GM12874 (cell line): Measurements from ENCODE around the gene BMI1.

ENCODE experiments used
- TF ChIP-seq, protein P1 (sequence below): IDR thresholded peaks from 2 replicates; pipeline ENCODE4 v1.5.1; 2011; ENCODE audit warnings: low read depth, mild to moderate bottlenecking, control low read depth, low read length, moderate library complexity; ENCODE audit not compliant: insufficient read depth

Gene BMI1

DNA sequence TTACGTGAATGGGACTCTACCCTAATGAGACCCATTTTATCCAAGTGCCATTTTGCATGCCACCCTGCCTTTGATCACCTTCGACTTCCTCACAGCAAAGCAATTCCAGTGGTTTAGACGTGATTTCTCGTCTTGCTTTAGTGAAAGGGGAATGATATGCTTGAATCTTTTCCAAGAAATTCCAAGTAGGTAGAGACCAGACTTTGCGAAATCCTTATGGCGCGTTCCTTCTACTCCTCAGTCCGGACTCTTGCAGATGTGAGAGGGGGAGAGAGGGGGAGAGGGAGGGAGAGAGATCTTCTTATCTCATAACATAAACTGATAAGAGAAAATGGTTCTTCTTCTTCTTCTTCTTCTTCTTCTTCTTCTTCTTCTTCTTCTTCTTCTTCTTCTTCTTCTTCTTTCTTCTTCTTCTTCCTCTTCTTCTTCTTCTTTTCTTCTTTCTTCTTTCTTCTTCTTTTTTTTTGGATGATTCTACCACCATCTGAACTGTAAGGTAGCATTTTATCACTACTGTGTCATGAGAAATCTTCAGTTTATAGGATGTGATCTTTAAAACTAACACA, 25.3 kb downstream of the BMI1 start:
- TF ChIP-seq, protein P1, sequence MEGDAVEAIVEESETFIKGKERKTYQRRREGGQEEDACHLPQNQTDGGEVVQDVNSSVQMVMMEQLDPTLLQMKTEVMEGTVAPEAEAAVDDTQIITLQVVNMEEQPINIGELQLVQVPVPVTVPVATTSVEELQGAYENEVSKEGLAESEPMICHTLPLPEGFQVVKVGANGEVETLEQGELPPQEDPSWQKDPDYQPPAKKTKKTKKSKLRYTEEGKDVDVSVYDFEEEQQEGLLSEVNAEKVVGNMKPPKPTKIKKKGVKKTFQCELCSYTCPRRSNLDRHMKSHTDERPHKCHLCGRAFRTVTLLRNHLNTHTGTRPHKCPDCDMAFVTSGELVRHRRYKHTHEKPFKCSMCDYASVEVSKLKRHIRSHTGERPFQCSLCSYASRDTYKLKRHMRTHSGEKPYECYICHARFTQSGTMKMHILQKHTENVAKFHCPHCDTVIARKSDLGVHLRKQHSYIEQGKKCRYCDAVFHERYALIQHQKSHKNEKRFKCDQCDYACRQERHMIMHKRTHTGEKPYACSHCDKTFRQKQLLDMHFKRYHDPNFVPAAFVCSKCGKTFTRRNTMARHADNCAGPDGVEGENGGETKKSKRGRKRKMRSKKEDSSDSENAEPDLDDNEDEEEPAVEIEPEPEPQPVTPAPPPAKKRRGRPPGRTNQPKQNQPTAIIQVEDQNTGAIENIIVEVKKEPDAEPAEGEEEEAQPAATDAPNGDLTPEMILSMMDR: no peak

DNA sequence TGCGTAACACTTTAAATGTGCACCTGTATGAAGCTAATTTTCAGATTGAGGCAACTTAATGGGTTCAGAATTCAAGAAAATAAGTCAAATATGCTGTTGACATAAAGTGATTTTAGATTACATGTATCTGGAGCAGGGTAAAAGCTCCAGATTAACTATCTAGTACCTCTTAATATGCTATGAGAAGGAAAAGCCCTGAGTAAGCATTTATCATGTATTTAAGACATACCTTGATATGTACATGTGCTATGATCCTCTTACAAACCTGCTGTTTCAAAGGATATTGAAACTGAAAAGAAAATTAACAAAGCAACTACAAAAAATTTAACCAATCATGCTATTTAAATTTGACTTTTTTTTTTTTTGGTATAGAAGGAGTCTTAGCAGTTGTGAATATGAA, 28.9 kb downstream of the BMI1 start:
- TF ChIP-seq, protein P1: no peak

DNA sequence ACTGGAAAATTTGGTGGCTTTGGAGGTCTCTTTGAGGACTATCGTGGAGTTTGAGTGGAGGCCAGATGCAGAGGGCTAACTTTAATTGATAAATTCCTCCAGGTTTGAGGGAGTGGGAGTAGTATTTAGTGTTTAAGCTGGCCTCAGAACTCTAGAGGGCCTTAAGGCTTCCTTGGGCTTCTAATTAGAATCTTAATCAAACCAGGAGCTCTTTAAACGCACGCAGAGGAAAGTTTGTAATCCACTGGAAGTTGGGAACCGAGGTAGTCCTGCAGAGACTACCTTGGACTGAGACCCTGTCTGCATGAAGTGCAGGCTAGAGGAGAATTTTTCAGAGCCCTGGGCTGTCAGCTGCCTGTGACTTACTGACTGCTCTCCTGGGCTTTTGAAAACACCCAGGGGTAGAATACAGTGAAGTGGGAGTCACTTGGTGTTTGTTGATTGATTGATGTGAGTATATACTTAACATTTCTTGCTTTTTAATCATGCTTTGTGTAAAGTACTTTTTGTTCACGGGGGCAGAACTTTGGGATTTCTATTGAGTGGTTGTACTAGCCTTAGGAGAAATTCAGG, 30.3 kb downstream of the BMI1 start:
- TF ChIP-seq, protein P1: no peak

DNA sequence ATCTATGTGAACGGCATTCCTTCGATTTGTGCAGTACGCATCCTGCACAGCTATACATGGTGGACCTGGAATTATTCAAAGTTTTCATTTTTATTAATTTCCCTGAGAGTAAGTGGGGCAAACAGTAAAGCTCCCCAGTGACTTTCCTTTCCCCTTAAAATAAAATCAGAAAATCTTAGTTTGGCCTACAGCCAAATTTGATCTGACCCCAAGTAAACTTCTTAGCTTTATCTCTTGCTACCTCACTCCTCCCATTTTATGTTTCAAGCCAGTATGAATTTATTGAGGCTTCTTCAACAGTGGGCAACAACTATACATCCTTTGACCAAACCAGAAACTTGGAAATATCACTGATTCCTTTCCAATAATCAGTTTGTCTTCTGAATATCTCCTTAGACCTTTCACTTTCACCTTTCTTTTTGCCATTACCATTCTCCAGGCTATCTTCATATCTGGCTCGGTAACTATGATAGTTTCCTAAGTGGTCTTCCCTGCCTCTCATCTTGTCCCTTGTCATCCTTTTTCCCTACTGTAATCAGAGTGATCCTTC, 35.5 kb downstream of the BMI1 start:
- TF ChIP-seq, protein P1: no peak

DNA sequence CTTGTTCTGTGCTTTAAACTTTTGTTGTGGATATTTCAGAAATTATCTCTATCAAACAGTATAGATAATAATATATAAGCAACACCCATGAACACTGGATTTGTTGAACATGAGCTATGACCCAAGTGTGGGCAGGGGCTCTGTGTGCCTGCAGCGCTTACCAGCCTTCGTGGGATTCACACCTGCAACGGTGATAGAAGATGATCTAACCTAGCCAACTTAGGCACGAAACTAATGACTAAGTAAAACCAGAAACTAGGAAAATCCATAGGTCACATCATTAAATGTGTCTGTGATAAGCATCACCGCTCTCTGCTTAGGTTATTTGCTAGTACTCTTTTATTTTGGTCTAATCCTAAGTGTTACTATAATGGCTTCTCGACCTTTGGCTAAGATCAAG, 42.4 kb downstream of the BMI1 start:
- TF ChIP-seq, protein P1: no peak

DNA sequence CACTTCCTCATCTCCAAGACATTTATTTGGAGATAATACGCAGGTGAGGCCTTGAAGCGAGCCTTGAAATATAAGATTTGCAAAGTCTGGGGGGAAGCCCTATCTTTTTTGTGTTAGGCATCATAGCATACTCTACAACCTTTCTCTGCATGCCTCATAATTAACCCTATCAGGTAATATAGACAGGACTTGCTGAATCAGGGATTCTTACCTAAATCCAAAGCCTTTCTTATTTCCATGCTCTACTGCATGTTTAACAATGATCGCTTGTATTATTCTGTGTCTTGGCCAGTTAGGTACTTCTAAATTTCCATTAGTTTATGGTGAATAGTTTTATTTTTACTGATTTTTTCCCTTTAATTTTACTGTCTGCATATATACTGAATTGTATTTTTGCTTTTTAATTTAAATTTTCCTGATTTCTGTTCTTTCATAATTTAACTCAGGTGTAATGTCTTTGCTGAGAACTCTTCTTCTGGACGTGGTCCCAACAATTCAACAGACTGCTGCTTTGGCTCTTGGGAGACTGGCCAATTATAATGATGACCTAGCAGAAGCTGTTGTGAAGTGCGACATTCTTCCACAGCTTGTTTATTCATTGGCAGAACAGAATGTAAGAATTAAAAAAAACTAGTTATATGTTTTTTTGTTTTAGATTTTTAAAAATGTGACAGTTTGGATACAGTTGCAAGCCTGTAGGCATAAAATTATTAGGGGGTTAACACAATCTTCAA, 43.7 kb downstream of the BMI1 start:
- TF ChIP-seq, protein P1: no peak

DNA sequence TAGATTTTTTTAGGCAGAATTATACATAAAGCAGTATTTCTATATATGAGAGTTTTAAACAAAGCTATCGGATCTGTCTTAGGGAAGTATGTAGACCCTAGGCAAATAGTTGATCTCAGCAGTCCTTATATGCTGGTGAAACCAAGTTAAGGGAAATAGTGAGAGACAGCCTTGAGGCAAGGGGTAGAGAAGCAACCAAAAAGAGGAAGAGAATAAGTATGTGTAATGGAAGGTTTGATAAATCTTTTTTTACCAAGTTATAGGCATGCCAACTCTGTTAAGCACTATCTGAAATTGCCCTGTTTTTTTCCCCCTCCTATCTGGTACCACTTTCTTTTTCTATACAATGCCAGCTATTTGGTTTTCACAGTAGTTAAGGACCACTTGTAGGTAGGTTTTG, 44.3 kb downstream of the BMI1 start:
- TF ChIP-seq, protein P1: no peak
